Testis (tissue), 3 donors: Measurements from ENCODE around the gene BICD1. TPM values are rescaled to one million over a fixed set of nuclear protein-coding genes. Genes with fewer than 3 reads are reported as not detected.

ENCODE experiments used
- DNase-seq: peaks from one replicate; pipeline ENCODE4 v3.0.0-alpha.2; 2019
- H3K27ac ChIP-seq, 2 donors: fragments of 200-600 bp; sonication (generic); one replicate each; pipeline ENCODE4 v1.5.1; 2019
- H3K27me3 ChIP-seq: fragments of 200-600 bp; sonication (generic); one replicate; pipeline ENCODE4 v1.5.1; 2019
- H3K36me3 ChIP-seq: fragments of 200-600 bp; sonication (generic); one replicate; pipeline ENCODE4 v1.5.1; 2017; ENCODE audit warnings: low read depth; ENCODE audit errors: missing control alignments
- H3K4me1 ChIP-seq: fragments of 200-600 bp; sonication (generic); one replicate; pipeline ENCODE4 v1.5.1; 2019
- H3K4me3 ChIP-seq, 2 donors: fragments of 200-600 bp; sonication (generic); one replicate each; pipeline ENCODE4 v1.5.1; 2017 to 2019
- H3K9me3 ChIP-seq: fragments of 200-600 bp; sonication (generic); one replicate; pipeline ENCODE4 v1.5.1; 2017
- CTCF ChIP-seq, 3 experiments: fragments of 450-650 bp in 2 of 3; fragments of 200-600 bp in 1 of 3; sonication (generic) in 1 of 3; IDR thresholded peaks; one replicate each; pipeline ENCODE4 v1.5.1; 2016 to 2019; ENCODE audit warnings: antibody characterized with exemption in 3 of 3, mild to moderate bottlenecking in 2 of 3, moderate library complexity in 1 of 3
- POLR2A ChIP-seq: fragments of 450-650 bp; IDR thresholded peaks from one replicate; pipeline ENCODE4 v1.6.1; 2017; ENCODE audit warnings: antibody characterized with exemption, mild to moderate bottlenecking, moderate library complexity
- WGBS, 2 donors: methylation state at CpG; one replicate each; pipeline ENCODE4 v1.1.5; 2018; 5-methylcytosine and 5-hydroxymethylcytosine counted together
- intact Hi-C: fragments of 100-400 bp; cut with DNase I; formaldehyde crosslinking; loops from one replicate; pipeline ENCODE4 v1.15.1; 2023; ENCODE audit warnings: low total_unique reads
- polyA plus RNA-seq: library from polyadenylated mRNA; stranded (reverse); fragments of 350-450 nt; fragmentation: Illumina TruSeq; extraction: RNeasy Lipid Tissue Mini Kit (QIAGEN cat#74804); gene quantifications from one replicate; pipeline ENCODE4 v1.2.3, GENCODE V29; 2014; ENCODE audit warnings: low read depth, low replicate concordance; ENCODE audit not compliant: insufficient read depth
- total RNA-seq, 2 donors: library from RNA; depleted of rRNA; stranded (reverse); fragments of >200 nt; gene quantifications; one replicate each; pipeline ENCODE4 v1.2.3, GENCODE V29; 2016

Gene BICD1
- total and polyA plus RNA-seq, 3 donors from 2014 or later, result 8.4 to 28.7 (median 26.0) TPM

GRCh38 chr12:32332446-32332845 is 225.8 kb downstream of the BICD1 start:
- Histone ChIP-seq H3K4me3 (no peak overlapping the region), H3K27me3 (no peaks in the 10 kb centered on the region), H3K4me1 (no peaks in the 10 kb centered on the region), H3K9me3 (no peaks in the 10 kb centered on the region), H3K27ac (no peak overlapping the region), H3K36me3 (no peaks in the 10 kb centered on the region)
- no peak for DNase-seq
- TF ChIP-seq POLR2A (no peak), CTCF (IDR thresholded peaks at IDR 0.05) (no peak)
- 52 to 57% methylated on average over 3 of the region's 3 CpGs for WGBS, 2 donors
- intact Hi-C loops, result no loop called here

- intact Hi-C loops, result no loop called here
- no peaks in the 10 kb centered on the region for H3K4me1 ChIP-seq
- no peak for DNase-seq
Measured at GRCh38 chr12:32334371-32334777, 227.7 kb downstream of the BICD1 start.

GRCh38 chr12:32336261-32336660 is 229.6 kb downstream of the BICD1 start:
- Histone ChIP-seq H3K4me3 (no peak overlapping the region), H3K9me3 (no peaks in the 10 kb centered on the region), H3K4me1 (no peaks in the 10 kb centered on the region), H3K27ac (no peak overlapping the region), H3K36me3 (no peaks in the 10 kb centered on the region), H3K27me3 (no peaks in the 10 kb centered on the region)
- WGBS, 2 donors, result 78 to 80% methylated on average over 4 of the region's 4 CpGs
- no peak for DNase-seq
- TF ChIP-seq CTCF (IDR thresholded peaks at IDR 0.05) (no peak), POLR2A (no peak)
- intact Hi-C loops, result no loop called here

More at GRCh38 chr12:32334371-32334777, 227.7 kb downstream of the BICD1 start:
- H3K27ac ChIP-seq, result no peak overlapping the region
- no peak for TF ChIP-seq POLR2A
- no peak for TF ChIP-seq CTCF (IDR thresholded peaks at IDR 0.05)
- H3K4me3 ChIP-seq, result no peak overlapping the region
- H3K9me3 ChIP-seq, result no peaks in the 10 kb centered on the region
- 65 to 69% methylated on average over 4 of the region's 4 CpGs for WGBS, 2 donors
- H3K27me3 ChIP-seq, result no peaks in the 10 kb centered on the region
- H3K36me3 ChIP-seq, result no peaks in the 10 kb centered on the region

GRCh38 chr12:32343496-32343895 is 236.8 kb downstream of the BICD1 start:
- TF ChIP-seq CTCF (IDR thresholded peaks at IDR 0.05) (no peak), POLR2A (no peak)
- H3K27me3 ChIP-seq, result no peaks in the 10 kb centered on the region
- H3K36me3 ChIP-seq, result no peaks in the 10 kb centered on the region
- H3K27ac ChIP-seq, result no peak overlapping the region
- no peak for DNase-seq
- intact Hi-C loops, result no loop called here
- 94 to 100% methylated on average over 1 of the region's 1 CpG for WGBS, 2 donors
- H3K4me1 ChIP-seq, result no peaks in the 10 kb centered on the region
- H3K4me3 ChIP-seq, result no peak overlapping the region
- H3K9me3 ChIP-seq, result no peaks in the 10 kb centered on the region

- no peaks in the 10 kb centered on the region for H3K4me1 ChIP-seq
- no peak overlapping the region for H3K27ac ChIP-seq
- WGBS, 2 donors, result 84 to 90% methylated on average over 7 of the region's 7 CpGs
- H3K36me3 ChIP-seq, result no peaks in the 10 kb centered on the region
- no peaks in the 10 kb centered on the region for H3K27me3 ChIP-seq
- TF ChIP-seq POLR2A, result no peak
- no peak for TF ChIP-seq CTCF (IDR thresholded peaks at IDR 0.05)
- intact Hi-C loops, result no loop called here
- DNase-seq, result no peak
- H3K9me3 ChIP-seq, result no peaks in the 10 kb centered on the region
- no peak overlapping the region for H3K4me3 ChIP-seq
Measured at GRCh38 chr12:32344047-32344446, 237.4 kb downstream of the BICD1 start.
